ENCODE results near the gene EIPR1.

- TF ChIP-seq CTCF (IDR thresholded peaks at IDR 0.05; ENCODE audit: insufficient read depth, low read depth, low read length) (no peak), EZH2 (IDR thresholded peaks at IDR 0.05; ENCODE audit: insufficient read depth, low read length) (no peak)
Observed at GRCh38 chr2:3268705-3269029, 109.0 kb downstream of the EIPR1 start.
